IPS-15b (cell line): ENCODE data around the gene SFMBT1.

ENCODE experiments used
- H3K27me3 ChIP-seq: one replicate; pipeline ENCODE4 v1.6.1; 2013; ENCODE audit warnings: low read length; ENCODE audit not compliant: control insufficient read depth, insufficient read depth
- H3K36me3 ChIP-seq: one replicate; pipeline ENCODE4 v1.6.1; 2013; ENCODE audit warnings: low read length; ENCODE audit not compliant: control insufficient read depth, insufficient read depth
- H3K4me1 ChIP-seq: one replicate; pipeline ENCODE4 v1.6.1; 2013; ENCODE audit warnings: mild to moderate bottlenecking, low read length; ENCODE audit not compliant: control insufficient read depth, insufficient read depth
- H3K4me3 ChIP-seq: one replicate; pipeline ENCODE4 v1.5.1; 2013; ENCODE audit warnings: low read depth, low read length
- H3K9ac ChIP-seq: one replicate; pipeline ENCODE4 v1.6.1; 2013; ENCODE audit warnings: low read depth, mild to moderate bottlenecking, low read length
- H3K9me3 ChIP-seq: one replicate; pipeline ENCODE4 v1.6.1; 2013; ENCODE audit warnings: mild to moderate bottlenecking, low read length; ENCODE audit not compliant: control insufficient read depth, insufficient read depth

SFMBT1 gene

DNA sequence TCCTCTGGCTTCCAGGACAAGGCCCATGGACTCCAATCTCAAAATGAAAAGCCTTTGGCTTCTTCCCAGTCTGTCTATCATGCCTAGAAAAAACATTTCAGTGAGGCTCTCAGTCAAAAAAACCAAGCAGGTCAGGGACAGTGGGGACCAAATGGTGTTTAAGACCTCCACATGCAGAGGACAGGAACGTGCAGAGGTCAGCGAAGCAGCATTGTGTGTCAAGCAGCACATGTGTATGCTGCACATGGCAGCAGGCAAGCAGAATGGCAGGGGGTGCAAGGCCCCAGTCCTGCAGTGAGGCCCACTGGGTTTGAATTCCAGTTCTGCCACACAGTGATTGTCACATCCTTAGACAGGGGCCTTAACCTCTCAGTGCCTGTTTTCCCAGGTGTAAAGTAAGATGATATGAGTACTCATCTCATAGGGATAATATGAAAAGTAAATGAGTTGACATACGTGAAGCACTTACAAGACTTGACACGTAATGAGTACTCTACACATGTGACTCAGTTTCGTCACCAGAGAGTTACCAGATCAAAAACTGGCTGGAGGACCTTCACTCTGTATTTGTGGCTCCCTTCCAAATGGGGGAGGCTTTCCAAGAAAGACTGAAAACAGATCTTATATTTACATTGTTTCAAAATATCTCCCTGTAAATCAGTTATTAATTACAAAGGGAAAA is 159.7 kb downstream of the SFMBT1 start:
- no peak overlapping the region for H3K9ac ChIP-seq
- H3K4me1 ChIP-seq, result no peaks in the 10 kb centered on the region
- H3K27me3 ChIP-seq, result no peaks in the 10 kb centered on the region
- no peaks in the 10 kb centered on the region for H3K9me3 ChIP-seq
- H3K36me3 ChIP-seq, result no peaks in the 10 kb centered on the region
- H3K4me3 ChIP-seq, result no peak overlapping the region

DNA sequence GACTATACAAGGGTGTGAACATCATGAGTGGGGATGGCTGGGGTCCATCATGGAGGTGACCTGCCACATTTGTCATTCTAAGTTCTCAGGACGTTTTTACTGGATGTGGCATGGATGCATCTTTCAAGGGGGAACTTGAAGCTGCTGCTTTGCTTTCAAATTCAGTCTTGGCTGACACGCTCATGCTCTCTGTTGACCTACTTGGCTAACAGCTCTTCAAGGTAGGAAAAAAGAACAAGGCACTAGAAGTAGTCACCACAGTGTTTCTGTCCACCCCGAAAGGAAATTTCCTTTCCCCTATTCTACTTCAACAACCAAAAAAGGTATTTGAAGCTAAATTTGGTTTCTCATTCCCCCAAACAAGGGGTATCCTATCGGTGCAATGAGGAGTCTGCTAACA is 163.5 kb downstream of the SFMBT1 start:
- H3K4me1 ChIP-seq, result no peaks in the 10 kb centered on the region
- no peaks in the 10 kb centered on the region for H3K27me3 ChIP-seq
- H3K4me3 ChIP-seq, result no peak overlapping the region
- H3K9ac ChIP-seq, result no peak overlapping the region
- H3K9me3 ChIP-seq, result no peaks in the 10 kb centered on the region
- no peaks in the 10 kb centered on the region for H3K36me3 ChIP-seq

DNA sequence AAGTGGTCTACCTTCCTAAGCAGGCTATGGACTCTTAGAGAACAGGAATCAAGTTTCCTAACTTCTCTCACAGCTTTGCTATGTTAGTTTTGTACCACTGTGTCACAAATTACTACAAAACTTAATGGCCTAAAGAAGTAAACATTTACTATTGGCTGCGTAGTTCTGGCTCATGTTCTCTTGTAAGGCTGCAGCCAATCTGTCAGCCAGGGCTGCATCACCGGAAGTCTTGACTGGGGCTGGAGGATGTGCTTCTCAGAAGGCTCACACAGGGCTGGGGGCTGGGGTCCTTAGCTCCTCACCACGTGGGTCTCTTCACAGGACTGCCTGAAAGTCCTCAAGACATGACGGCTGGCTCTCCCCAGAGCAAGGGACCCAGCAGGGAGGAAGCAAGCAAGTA is 164.0 kb downstream of the SFMBT1 start:
- H3K4me1 ChIP-seq, result no peaks in the 10 kb centered on the region
- H3K4me3 ChIP-seq, result no peak overlapping the region
- H3K9me3 ChIP-seq, result no peaks in the 10 kb centered on the region
- H3K36me3 ChIP-seq, result no peaks in the 10 kb centered on the region
- H3K9ac ChIP-seq, result no peak overlapping the region
- H3K27me3 ChIP-seq, result no peaks in the 10 kb centered on the region

DNA sequence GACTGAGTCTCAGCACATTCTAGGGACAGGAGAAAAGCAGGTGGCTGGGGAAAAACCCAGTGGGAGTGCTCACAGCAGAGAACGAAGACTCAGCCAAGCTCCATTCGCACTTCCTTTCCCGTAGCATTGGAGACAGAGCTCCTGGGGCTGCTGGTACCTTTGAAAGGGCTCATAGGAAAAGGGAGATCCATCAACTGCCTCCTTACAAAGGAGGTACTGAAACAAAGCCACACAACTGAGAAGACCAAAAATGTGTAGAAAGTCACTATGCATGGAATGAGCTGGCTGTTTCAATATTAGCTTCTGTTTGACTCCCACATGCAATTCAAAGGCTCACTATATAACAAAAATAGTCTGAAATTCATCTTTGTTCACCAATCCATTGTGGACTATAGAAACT is 165.4 kb downstream of the SFMBT1 start:
- Histone ChIP-seq H3K9ac (no peak overlapping the region), H3K4me3 (no peak overlapping the region), H3K27me3 (no peaks in the 10 kb centered on the region), H3K4me1 (peaks cover 3% of the 10 kb centered on the region), H3K9me3 (no peaks in the 10 kb centered on the region), H3K36me3 (no peaks in the 10 kb centered on the region)

DNA sequence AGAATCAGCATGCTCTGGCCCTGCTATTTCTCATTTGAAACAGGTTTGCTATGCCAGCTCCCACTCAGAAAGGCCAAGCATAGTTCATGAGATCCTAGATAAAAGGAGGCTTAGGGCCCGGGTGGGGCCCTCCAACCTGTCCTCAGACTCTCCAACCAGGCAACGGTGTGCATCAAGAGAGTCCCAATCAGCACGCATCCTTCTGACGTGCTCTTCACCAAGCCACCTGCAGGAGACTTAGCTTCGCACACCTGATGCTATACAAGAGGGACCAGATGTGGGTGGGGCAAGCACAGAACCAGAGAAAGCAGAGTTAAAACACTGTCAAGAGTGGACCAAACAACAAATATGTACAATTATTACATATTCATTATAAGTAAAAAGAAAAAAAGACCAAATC is 165.8 kb downstream of the SFMBT1 start:
- Histone ChIP-seq H3K4me1 (peaks cover 3% of the 10 kb centered on the region), H3K9me3 (no peaks in the 10 kb centered on the region), H3K4me3 (no peak overlapping the region), H3K27me3 (no peaks in the 10 kb centered on the region), H3K9ac (no peak overlapping the region), H3K36me3 (no peaks in the 10 kb centered on the region)

DNA sequence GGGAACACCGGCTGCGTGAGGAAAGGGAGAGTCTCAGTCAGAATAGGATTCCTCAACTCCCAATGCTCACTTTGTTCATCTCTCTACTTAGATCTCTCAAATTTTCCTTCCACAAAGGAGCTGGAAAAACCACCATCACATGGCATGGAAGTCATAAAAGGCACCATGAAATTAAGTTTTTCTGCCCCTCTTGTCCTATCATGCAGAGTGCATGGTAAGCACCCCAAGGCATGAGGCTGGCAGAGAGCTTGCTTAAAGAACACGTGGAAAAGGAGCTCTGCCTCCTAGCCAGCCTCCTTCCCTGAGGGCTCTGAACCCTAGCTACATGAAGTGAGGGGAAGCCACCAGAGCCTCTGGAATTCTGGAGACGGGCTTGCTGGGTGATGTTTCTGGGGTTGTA is 166.3 kb downstream of the SFMBT1 start:
- H3K4me1 ChIP-seq, result peaks cover 3% of the 10 kb centered on the region
- H3K36me3 ChIP-seq, result no peaks in the 10 kb centered on the region
- H3K9me3 ChIP-seq, result no peaks in the 10 kb centered on the region
- H3K4me3 ChIP-seq, result no peak overlapping the region
- H3K27me3 ChIP-seq, result no peaks in the 10 kb centered on the region
- H3K9ac ChIP-seq, result no peak overlapping the region

DNA sequence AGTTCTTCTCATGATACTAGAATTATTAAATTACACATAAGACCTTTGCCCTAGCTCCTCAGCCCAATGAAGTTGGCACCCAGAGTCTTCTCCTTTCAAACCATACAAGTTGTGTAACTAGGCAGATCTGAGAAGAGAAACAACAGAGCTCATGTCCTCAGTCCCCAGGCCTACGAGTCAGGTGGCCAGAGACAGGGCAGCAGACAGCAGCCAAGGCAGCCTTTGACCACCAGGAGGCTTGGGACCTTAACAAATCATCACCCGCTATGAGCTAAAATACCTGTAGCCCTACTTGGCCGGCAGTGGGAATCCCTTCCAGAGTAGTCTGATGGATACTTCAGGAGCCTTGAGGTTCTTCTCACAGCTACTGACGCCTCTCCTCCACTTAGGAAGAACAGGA is 166.8 kb downstream of the SFMBT1 start:
- Histone ChIP-seq H3K27me3 (no peaks in the 10 kb centered on the region), H3K9ac (no peak overlapping the region), H3K4me1 (peaks cover 3% of the 10 kb centered on the region), H3K36me3 (no peaks in the 10 kb centered on the region), H3K9me3 (no peaks in the 10 kb centered on the region), H3K4me3 (no peak overlapping the region)

DNA sequence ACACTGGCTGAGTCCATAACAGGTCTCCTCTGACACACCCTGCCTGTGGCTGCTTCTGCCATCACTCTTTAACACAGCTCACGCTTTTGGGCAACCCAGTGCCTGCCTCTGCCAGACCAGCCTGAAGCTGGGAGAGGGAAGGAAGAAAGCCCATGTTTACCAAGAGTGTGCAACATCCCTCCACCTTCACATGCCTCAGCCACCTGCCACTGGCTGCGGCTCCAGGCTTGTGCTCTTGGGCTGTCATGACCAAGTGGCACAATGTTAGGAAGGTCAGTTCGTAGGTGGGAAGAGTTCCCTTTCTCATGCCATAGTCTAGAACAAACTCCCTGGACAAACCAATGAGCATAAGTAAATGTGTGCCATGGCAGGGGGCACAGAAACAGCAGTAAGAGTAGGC is 168.8 kb downstream of the SFMBT1 start:
- no peak overlapping the region for H3K9ac ChIP-seq
- no peaks in the 10 kb centered on the region for H3K27me3 ChIP-seq
- H3K9me3 ChIP-seq, result no peaks in the 10 kb centered on the region
- H3K36me3 ChIP-seq, result no peaks in the 10 kb centered on the region
- H3K4me1 ChIP-seq, result peaks cover 9% of the 10 kb centered on the region
- no peak overlapping the region for H3K4me3 ChIP-seq

DNA sequence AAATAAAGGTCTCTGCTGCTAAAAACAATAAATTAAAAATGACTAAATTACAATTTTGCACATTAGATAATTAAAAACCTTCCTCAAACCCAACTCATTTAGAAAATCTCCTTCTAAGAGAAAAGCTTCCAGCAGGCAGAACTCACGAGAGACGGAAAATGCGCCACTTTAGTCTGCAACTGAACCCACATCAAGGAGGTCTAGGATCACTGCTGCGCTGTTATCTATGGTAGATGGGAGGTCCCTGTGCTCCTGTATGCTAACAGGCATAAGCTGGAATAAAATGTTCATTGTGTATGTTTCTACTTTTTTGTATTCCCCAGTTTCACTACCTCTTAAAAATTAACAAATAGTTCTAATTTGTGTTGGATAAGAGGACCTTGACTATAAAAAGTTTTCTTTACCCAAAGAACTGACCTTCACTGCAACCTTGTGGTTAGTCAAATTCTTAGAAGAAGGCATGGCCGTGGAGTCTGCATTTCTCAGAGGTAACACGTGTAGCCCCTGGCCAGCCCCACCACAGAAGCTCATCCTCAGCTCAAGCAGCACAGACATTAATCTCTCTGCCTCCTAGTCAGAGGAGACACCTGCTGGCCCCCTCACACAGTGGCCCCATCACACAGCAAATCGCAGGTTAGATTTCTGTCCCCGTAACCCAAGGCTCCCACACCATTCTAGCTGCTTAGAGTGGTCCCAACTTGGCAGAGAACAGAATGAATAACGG is 170.8 kb downstream of the SFMBT1 start:
- no peak overlapping the region for H3K4me3 ChIP-seq

DNA sequence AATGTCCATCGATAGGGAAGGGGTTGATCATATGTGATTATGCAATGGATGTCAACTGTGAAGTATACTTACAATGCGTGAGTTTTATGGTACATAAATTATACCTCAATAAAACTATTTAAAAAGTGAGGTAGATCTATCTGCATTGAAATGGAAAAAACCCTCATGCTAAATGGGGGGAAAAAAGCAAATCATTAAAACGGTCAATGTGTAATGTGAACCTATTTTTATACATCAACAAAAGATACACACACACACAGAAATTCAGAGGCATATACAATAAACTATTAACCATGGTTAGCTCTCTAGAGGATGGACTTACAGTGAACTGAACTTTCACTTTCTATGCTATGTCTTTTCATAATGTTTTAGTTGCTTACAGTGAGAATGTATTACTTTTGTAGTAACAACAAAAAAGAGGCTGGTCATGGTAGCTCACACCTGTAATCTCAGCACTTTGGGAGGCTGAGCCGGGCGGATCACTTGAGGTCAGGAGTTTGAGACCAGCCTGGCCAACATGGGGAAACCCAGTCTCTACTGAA is 171.6 kb downstream of the SFMBT1 start:
- H3K9me3 ChIP-seq, result no peaks in the 10 kb centered on the region
- no peak overlapping the region for H3K9ac ChIP-seq
- H3K4me1 ChIP-seq, result peaks cover 9% of the 10 kb centered on the region
- no peaks in the 10 kb centered on the region for H3K27me3 ChIP-seq
- peaks cover 4% of the 10 kb centered on the region for H3K36me3 ChIP-seq
- H3K4me3 ChIP-seq, result no peak overlapping the region

More for the DNA sequence above, 170.8 kb downstream of the SFMBT1 start:
- Histone ChIP-seq H3K36me3 (peaks cover 4% of the 10 kb centered on the region), H3K4me1 (peaks cover 9% of the 10 kb centered on the region), H3K9ac (no peak overlapping the region), H3K27me3 (no peaks in the 10 kb centered on the region), H3K9me3 (no peaks in the 10 kb centered on the region)

DNA sequence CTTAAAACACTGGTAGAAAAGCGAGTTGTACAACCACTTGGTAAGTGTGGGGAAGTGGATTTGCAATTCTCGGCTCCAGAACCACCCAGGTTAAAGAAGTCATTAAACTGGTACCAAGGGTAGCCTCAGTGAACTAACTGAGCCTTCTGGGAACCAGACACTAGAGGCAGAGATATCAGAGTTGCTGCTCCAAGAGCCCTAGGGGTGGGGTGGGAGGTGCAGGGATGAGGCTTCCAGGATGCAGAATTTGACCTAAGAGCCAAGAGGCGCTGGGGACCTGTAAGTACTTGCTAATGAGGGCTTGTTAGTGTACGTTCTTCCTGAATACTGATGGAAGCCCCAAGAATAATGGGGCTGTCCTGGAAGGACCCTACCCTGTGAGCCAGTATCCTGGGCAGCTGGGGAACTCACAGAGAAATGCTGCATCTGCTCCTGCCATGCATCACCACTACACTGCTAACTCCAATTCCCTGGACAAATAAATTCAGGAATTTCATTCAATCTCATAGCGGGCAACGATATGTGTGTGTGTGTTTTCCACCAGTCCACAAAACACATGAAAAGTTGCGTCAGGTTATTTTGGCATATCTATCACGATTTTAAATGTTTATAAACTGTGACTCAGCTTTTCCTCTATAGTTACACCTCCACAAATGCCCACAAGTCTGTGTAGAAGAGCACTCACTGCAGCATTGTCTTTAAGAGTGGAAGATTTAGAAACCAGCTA is 172.3 kb downstream of the SFMBT1 start:
- Histone ChIP-seq H3K36me3 (peaks cover 4% of the 10 kb centered on the region), H3K9ac (no peak overlapping the region), H3K4me1 (peaks cover 9% of the 10 kb centered on the region), H3K9me3 (no peaks in the 10 kb centered on the region), H3K27me3 (no peaks in the 10 kb centered on the region), H3K4me3 (no peak overlapping the region)
